KMS-11 (cell line): ENCODE measurements around the gene CCL14.

ENCODE experiments used
- H2AFZ ChIP-seq: fragments of 200-600 bp; sonication (generic); 2 replicates; pipeline ENCODE4 v1.6.1; 2016; ENCODE audit warnings: antibody characterized with exemption, mixed run types, low read depth
- H3K27ac ChIP-seq: fragments of 200-600 bp; sonication (generic); 2 replicates; pipeline ENCODE4 v1.6.1; 2016; ENCODE audit warnings: mild to moderate bottlenecking, mixed run types
- H3K27me3 ChIP-seq: fragments of 200-600 bp; sonication (generic); 2 replicates; pipeline ENCODE4 v1.6.1; 2017; ENCODE audit warnings: mild to moderate bottlenecking, low read depth, mixed run types, moderate library complexity; ENCODE audit not compliant: insufficient read depth
- H3K36me3 ChIP-seq: fragments of 200-600 bp; sonication (generic); 2 replicates; pipeline ENCODE4 v1.6.1; 2017; ENCODE audit warnings: mild to moderate bottlenecking, mixed run types; ENCODE audit not compliant: insufficient read depth
- H3K4me1 ChIP-seq: fragments of 200-600 bp; sonication (generic); 2 replicates; pipeline ENCODE4 v1.6.1; 2016; ENCODE audit warnings: mild to moderate bottlenecking, low read depth, mixed run types; ENCODE audit not compliant: poor library complexity, severe bottlenecking
- H3K4me2 ChIP-seq: fragments of 200-600 bp; sonication (generic); 2 replicates; pipeline ENCODE4 v1.7.0; 2016; ENCODE audit warnings: mild to moderate bottlenecking, mixed run types
- H3K4me3 ChIP-seq: fragments of 200-600 bp; sonication (generic); IDR thresholded peaks from 2 replicates; pipeline ENCODE4 v1.6.1; 2017; ENCODE audit warnings: low read depth, low read length, mixed read lengths; ENCODE audit not compliant: insufficient read depth
- H3K79me2 ChIP-seq: fragments of 200-600 bp; sonication (generic); 2 replicates; pipeline ENCODE4 v1.6.1; 2016; ENCODE audit warnings: low read depth, mixed run types; ENCODE audit not compliant: insufficient read depth
- H3K9ac ChIP-seq: fragments of 200-600 bp; sonication (generic); 2 replicates; pipeline ENCODE4 v1.6.1; 2016; ENCODE audit warnings: mild to moderate bottlenecking, mixed run types
- H4K20me1 ChIP-seq: fragments of 200-600 bp; sonication (generic); 2 replicates; pipeline ENCODE4 v1.6.1; 2016; ENCODE audit warnings: mild to moderate bottlenecking, mixed run types; ENCODE audit not compliant: insufficient read depth
- CTCF ChIP-seq: fragments of 200-600 bp; sonication (generic); conservative IDR thresholded peaks from 2 replicates; pipeline ENCODE4 v1.6.1; 2017; ENCODE audit warnings: low read depth, mild to moderate bottlenecking, antibody characterized with exemption, low read length, moderate library complexity, mixed read lengths

CCL14 gene

GRCh38 chr17:36027761-36028160 lies 41.2 kb upstream of the CCL14 start:
- no peaks in the 10 kb centered on the region for H3K36me3 ChIP-seq
- H3K4me3 ChIP-seq, result no peak overlapping the region
- no peak for TF ChIP-seq CTCF

GRCh38 chr17:36024106-36024869 lies 37.8 kb upstream of the CCL14 start:
- Histone ChIP-seq H3K4me3 (no peak overlapping the region), H3K36me3 (no peaks in the 10 kb centered on the region), H4K20me1 (no peaks in the 10 kb centered on the region), H3K4me1 (no peaks in the 10 kb centered on the region), H3K27ac (no peak overlapping the region), H3K79me2 (no peaks in the 10 kb centered on the region), H3K9ac (no peak overlapping the region), H3K27me3 (no peaks in the 10 kb centered on the region), H2AFZ (no peak overlapping the region), H3K4me2 (no peak overlapping the region)
- no peak for TF ChIP-seq CTCF

More at GRCh38 chr17:36027761-36028160, 41.2 kb upstream of the CCL14 start:
- no peaks in the 10 kb centered on the region for H3K4me1 ChIP-seq
- H3K4me2 ChIP-seq, result no peak overlapping the region
- no peak overlapping the region for H3K27ac ChIP-seq
- no peaks in the 10 kb centered on the region for H4K20me1 ChIP-seq
- H3K27me3 ChIP-seq, result no peaks in the 10 kb centered on the region
- H3K79me2 ChIP-seq, result no peaks in the 10 kb centered on the region
- no peak overlapping the region for H2AFZ ChIP-seq
- H3K9ac ChIP-seq, result no peak overlapping the region

GRCh38 chr17:36019423-36019822 lies 32.9 kb upstream of the CCL14 start:
- Histone ChIP-seq H3K36me3 (no peaks in the 10 kb centered on the region), H3K4me1 (no peaks in the 10 kb centered on the region), H3K4me3 (no peak overlapping the region), H3K9ac (no peak overlapping the region), H3K4me2 (no peak overlapping the region), H3K79me2 (no peaks in the 10 kb centered on the region), H4K20me1 (no peaks in the 10 kb centered on the region), H3K27me3 (no peaks in the 10 kb centered on the region), H3K27ac (no peak overlapping the region), H2AFZ (no peak overlapping the region)
- TF ChIP-seq CTCF, result no peak

GRCh38 chr17:36017799-36018198 lies 31.3 kb upstream of the CCL14 start, which contains the start of gene CCL23:
TSS of gene CCL23 (minus strand) at chr17:36017972. CDS start at chr17:36017897, 75 bp downstream.
- H3K27ac ChIP-seq, result no peak within 1 kb of the TSS
- no peak for TF ChIP-seq CTCF
- H2AFZ ChIP-seq, result no peak within 1 kb of the TSS
- no peaks in the 10 kb centered on the region for H3K36me3 ChIP-seq
- H3K79me2 ChIP-seq, result no peaks in the 10 kb centered on the region
- no peaks in the 10 kb centered on the region for H3K27me3 ChIP-seq
- H3K9ac ChIP-seq, result no peak within 1 kb of the TSS
- no peaks in the 10 kb centered on the region for H3K4me1 ChIP-seq
- no peak within 1 kb of the TSS for H3K4me3 ChIP-seq
- H4K20me1 ChIP-seq, result no peaks in the 10 kb centered on the region
- no peak within 1 kb of the TSS for H3K4me2 ChIP-seq
